ENCODE results near the gene MSH5.
A peak's percentile ranks its signal among the peaks of the same experiment; 100 is the strongest.
"Not testable (repeated sequence)": the region's sequence is repeated elsewhere in the genome, so short reads cannot be mapped to it uniquely, and the experiment has no call there.

MSH5 gene

GRCh38 chr6:31801031-31801927 lies 61.5 kb downstream of the MSH5 start:
- not testable (repeated sequence) for DNase-seq (ENCODE audit: low read depth in 2 of 2)

- no peak for DNase-seq (ENCODE audit: low read depth in 2 of 2)
Measured at GRCh38 chr6:31805939-31806469, 66.2 kb downstream of the MSH5 start.

- DNase-seq (ENCODE audit: low read depth in 2 of 2), result peak; percentile 88 to 90
Measured at GRCh38 chr6:31806470-31807272, 66.9 kb downstream of the MSH5 start, which contains the start of gene LSM2. TSS of gene LSM2 (minus strand) at chr6:31806966. CDS start at chr6:31806757, 209 bp downstream.

- not testable (repeated sequence) for DNase-seq (ENCODE audit: low read depth in 2 of 2)
Measured at GRCh38 chr6:31808599-31808998, 68.8 kb downstream of the MSH5 start.

GRCh38 chr6:31811645-31812044 lies 71.8 kb downstream of the MSH5 start:
- no peak for DNase-seq (ENCODE audit: low read depth in 2 of 2)
